Suprapubic skin (tissue), 4 donors: ENCODE data around the gene HSDL2. TPM values are rescaled to one million over a fixed set of nuclear protein-coding genes. Genes with fewer than 3 reads are reported as not detected.
A peak's percentile ranks its signal among the peaks of the same experiment; 100 is the strongest.

Source experiments
- DNase-seq, 2 donors: peaks; one replicate each; pipeline ENCODE4 v3.0.0-alpha.2; 2019; ENCODE audit warnings: low spot score in 2 of 2
- H3K27ac ChIP-seq: fragments of 200-600 bp; sonication (generic); one replicate; pipeline ENCODE4 v1.5.1; 2019
- H3K27me3 ChIP-seq: fragments of 200-600 bp; sonication (generic); one replicate; pipeline ENCODE4 v1.5.1; 2019
- H3K36me3 ChIP-seq: fragments of 200-600 bp; sonication (generic); one replicate; pipeline ENCODE4 v1.5.1; 2019
- H3K4me1 ChIP-seq: fragments of 200-600 bp; sonication (generic); one replicate; pipeline ENCODE4 v1.5.1; 2019
- H3K4me3 ChIP-seq: fragments of 200-600 bp; sonication (generic); one replicate; pipeline ENCODE4 v1.5.1; 2019; ENCODE audit warnings: mild to moderate bottlenecking
- H3K9me3 ChIP-seq: fragments of 200-600 bp; sonication (generic); one replicate; pipeline ENCODE4 v1.5.1; 2019
- CTCF ChIP-seq, 2 donors: fragments of 200-600 bp in 1 of 2; fragments of 450-650 bp in 1 of 2; sonication (generic) in 1 of 2; IDR thresholded peaks; one replicate each; pipeline ENCODE4 v1.5.1; 2016 to 2019; ENCODE audit warnings: antibody characterized with exemption in 2 of 2, mild to moderate bottlenecking in 1 of 2, moderate library complexity in 1 of 2
- EP300 ChIP-seq: sonication (generic); formaldehyde crosslinking; IDR thresholded peaks from one replicate; pipeline ENCODE4 v1.6.1; 2017; ENCODE audit warnings: antibody characterized with exemption
- POLR2A ChIP-seq, 2 donors: fragments of 450-650 bp; IDR thresholded peaks; one replicate each; pipeline ENCODE4 v1.6.1; 2017; ENCODE audit warnings: antibody characterized with exemption in 2 of 2, mild to moderate bottlenecking in 2 of 2, moderate library complexity in 2 of 2
- POLR2AphosphoS5 ChIP-seq, 3 donors: sonication (generic); formaldehyde crosslinking; IDR thresholded peaks; one replicate each; pipeline ENCODE4 v1.6.1; 2017; ENCODE audit warnings: antibody characterized with exemption in 3 of 3
- WGBS: methylation state at CpG from one replicate; pipeline ENCODE4 v1.1.5; 2018; 5-methylcytosine and 5-hydroxymethylcytosine counted together
- total RNA-seq, 4 donors: library from RNA; depleted of rRNA; stranded (reverse); fragments of >200 nt; gene quantifications; one replicate each; pipeline ENCODE4 v1.1.0, GENCODE V29; 2016

Gene HSDL2
- total RNA-seq, 4 donors from 2014 or later: 32.5 to 46.1 (median 33.2) TPM

- Histone ChIP-seq H3K36me3 (no peaks in the 10 kb centered on the region), H3K27me3 (no peaks in the 10 kb centered on the region), H3K27ac (no peak overlapping the region), H3K9me3 (no peaks in the 10 kb centered on the region), H3K4me3 (no peak overlapping the region), H3K4me1 (no peaks in the 10 kb centered on the region)
- no peak for DNase-seq
- TF ChIP-seq EP300 (no peak), POLR2AphosphoS5 (IDR thresholded peaks at IDR 0.05) (no peak), CTCF (IDR thresholded peaks at IDR 0.05) (no peak), POLR2A (IDR thresholded peaks at IDR 0.05) (no peak)
These were observed 38.2 kb upstream of the HSDL2 start for GRCh38 chr9:112341730-112342129.

- H3K27ac ChIP-seq: no peak overlapping the region
- peaks cover 14% of the 10 kb centered on the region for H3K4me1 ChIP-seq
- TF ChIP-seq POLR2AphosphoS5 (IDR thresholded peaks at IDR 0.05) (no peak), CTCF (IDR thresholded peaks at IDR 0.05) (no peak), EP300 (no peak), POLR2A (IDR thresholded peaks at IDR 0.05) (no peak)
- no peaks in the 10 kb centered on the region for H3K9me3 ChIP-seq
- 25% methylated on average over 19 of the region's 19 CpGs for WGBS
- H3K36me3 ChIP-seq: no peaks in the 10 kb centered on the region
- no peaks in the 10 kb centered on the region for H3K27me3 ChIP-seq
- DNase-seq: peak; percentile 80 to 88
- H3K4me3 ChIP-seq: peak overlapping the region; percentile 50
These were observed 31.5 kb upstream of the HSDL2 start for GRCh38 chr9:112348257-112349007.

- TF ChIP-seq EP300: no peak
- no peak for TF ChIP-seq POLR2A (IDR thresholded peaks at IDR 0.05)
- TF ChIP-seq CTCF (IDR thresholded peaks at IDR 0.05): no peak
- TF ChIP-seq POLR2AphosphoS5 (IDR thresholded peaks at IDR 0.05): no peak
- Histone ChIP-seq H3K4me1 (peaks cover 14% of the 10 kb centered on the region), H3K4me3 (peak overlapping the region; percentile 50), H3K9me3 (no peaks in the 10 kb centered on the region), H3K36me3 (no peaks in the 10 kb centered on the region), H3K27me3 (no peaks in the 10 kb centered on the region), H3K27ac (no peak overlapping the region)
- 61% methylated on average over 4 of the region's 4 CpGs for WGBS
- no peak for DNase-seq
These were observed 30.9 kb upstream of the HSDL2 start for GRCh38 chr9:112349008-112349333.

- 85% methylated on average over 3 of the region's 3 CpGs for WGBS
- Histone ChIP-seq H3K4me1 (peaks cover 14% of the 10 kb centered on the region), H3K27ac (no peak overlapping the region), H3K4me3 (no peak overlapping the region), H3K36me3 (no peaks in the 10 kb centered on the region), H3K9me3 (no peaks in the 10 kb centered on the region), H3K27me3 (no peaks in the 10 kb centered on the region)
- no peak for TF ChIP-seq EP300
- no peak for TF ChIP-seq POLR2AphosphoS5 (IDR thresholded peaks at IDR 0.05)
- no peak for TF ChIP-seq POLR2A (IDR thresholded peaks at IDR 0.05)
- no peak for TF ChIP-seq CTCF (IDR thresholded peaks at IDR 0.05)
- no peak for DNase-seq
These were observed 28.7 kb upstream of the HSDL2 start for GRCh38 chr9:112351184-112351583.

GRCh38 chr9:112352209-112352608 is 27.7 kb upstream of the HSDL2 start:
- no peak for TF ChIP-seq CTCF (IDR thresholded peaks at IDR 0.05)
- no peak for TF ChIP-seq POLR2AphosphoS5 (IDR thresholded peaks at IDR 0.05)
- TF ChIP-seq EP300: no peak
- TF ChIP-seq POLR2A (IDR thresholded peaks at IDR 0.05): no peak
- no peaks in the 10 kb centered on the region for H3K9me3 ChIP-seq
- 64% methylated on average over 3 of the region's 3 CpGs for WGBS
- H3K36me3 ChIP-seq: no peaks in the 10 kb centered on the region
- peaks cover 14% of the 10 kb centered on the region for H3K4me1 ChIP-seq
- no peak for DNase-seq
- no peaks in the 10 kb centered on the region for H3K27me3 ChIP-seq
- H3K27ac ChIP-seq: no peak overlapping the region
- H3K4me3 ChIP-seq: no peak overlapping the region
